OCI-LY3 (cell line): ENCODE data around the gene PRMT7.

Source experiments
- EZH2phosphoT487 ChIP-seq: fragments of 200-600 bp; shearing (Covaris generic); IDR thresholded peaks from 2 replicates; pipeline ENCODE4 v1.6.1; 2018; ENCODE audit warnings: antibody characterized with exemption, mixed run types, low read depth
- TF ChIP-seq, protein P1 (sequence below): fragments of 200-600, 300-600 bp; sonication (generic); IDR thresholded peaks from 2 replicates; pipeline ENCODE4 v1.5.1; 2014; ENCODE audit warnings: antibody characterized with exemption, low read length, low read depth

DNA sequence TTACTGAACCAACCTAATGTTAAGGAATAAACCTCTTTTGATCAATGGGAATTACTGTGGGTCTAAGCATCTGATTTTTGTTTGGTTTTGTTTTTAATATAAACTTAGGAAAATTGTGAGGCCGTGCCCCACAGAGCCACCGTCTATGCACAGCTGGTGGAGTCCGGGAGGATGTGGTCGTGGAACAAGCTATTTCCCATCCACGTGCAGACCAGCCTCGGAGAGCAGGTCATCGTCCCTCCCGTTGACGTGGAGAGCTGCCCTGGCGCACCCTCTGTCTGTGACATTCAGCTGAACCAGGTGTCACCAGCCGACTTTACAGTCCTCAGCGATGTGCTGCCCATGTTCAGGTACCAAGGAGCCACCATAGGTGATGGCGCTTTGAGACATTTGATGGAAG, 28.4 kb downstream of the PRMT7 start:
- TF ChIP-seq, protein P1, sequence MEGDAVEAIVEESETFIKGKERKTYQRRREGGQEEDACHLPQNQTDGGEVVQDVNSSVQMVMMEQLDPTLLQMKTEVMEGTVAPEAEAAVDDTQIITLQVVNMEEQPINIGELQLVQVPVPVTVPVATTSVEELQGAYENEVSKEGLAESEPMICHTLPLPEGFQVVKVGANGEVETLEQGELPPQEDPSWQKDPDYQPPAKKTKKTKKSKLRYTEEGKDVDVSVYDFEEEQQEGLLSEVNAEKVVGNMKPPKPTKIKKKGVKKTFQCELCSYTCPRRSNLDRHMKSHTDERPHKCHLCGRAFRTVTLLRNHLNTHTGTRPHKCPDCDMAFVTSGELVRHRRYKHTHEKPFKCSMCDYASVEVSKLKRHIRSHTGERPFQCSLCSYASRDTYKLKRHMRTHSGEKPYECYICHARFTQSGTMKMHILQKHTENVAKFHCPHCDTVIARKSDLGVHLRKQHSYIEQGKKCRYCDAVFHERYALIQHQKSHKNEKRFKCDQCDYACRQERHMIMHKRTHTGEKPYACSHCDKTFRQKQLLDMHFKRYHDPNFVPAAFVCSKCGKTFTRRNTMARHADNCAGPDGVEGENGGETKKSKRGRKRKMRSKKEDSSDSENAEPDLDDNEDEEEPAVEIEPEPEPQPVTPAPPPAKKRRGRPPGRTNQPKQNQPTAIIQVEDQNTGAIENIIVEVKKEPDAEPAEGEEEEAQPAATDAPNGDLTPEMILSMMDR: no peak
- no peak for TF ChIP-seq EZH2phosphoT487
